NCI-H510A (cell line): ENCODE results near the gene UBE2I.
A peak's percentile ranks its signal among the peaks of the same experiment; 100 is the strongest.

Experiments
- DNase-seq: peaks from one replicate; lab custom pipeline; 2025; lab: John Stamatoyannopoulos, UW

UBE2I gene

DNA sequence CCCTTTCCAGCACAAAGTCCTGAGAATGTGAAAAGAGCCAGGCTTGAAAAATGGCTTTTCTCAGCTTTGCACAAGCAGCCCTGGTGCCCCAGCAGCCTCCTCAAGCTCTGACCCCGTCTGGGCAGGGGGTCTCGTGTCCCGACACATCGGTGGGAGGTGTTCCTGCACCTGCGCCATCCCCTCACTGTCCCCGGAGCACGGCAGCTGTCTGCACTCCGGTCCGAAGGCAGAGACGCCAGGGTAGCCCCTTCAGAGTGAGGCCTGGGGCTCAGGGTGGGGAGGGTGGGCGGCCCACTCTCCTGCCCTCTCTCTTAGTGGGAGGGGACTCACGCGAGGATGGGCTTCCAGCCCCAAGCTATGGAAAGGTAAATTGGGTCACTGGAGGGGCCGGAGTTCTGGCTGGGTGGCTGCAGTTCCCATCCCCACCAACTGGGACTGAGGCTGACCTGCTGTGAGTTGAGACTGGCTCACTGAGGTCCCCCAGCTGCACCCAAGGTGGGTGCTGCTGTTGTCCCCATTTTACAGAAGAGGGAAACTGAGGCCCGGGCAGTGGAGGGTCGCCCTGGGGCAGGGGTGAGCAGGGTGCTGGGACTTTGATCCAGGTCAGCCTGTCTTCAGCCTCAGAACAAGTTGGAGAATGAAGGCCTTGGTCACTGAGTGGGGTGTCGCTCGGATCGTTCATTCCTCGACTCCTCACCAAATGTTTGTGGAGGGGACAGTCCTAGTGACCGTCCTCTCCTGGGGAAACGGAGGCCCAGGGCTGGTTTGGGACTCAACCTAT is 21.7 kb downstream of the UBE2I start:
- DNase-seq = no peak

DNA sequence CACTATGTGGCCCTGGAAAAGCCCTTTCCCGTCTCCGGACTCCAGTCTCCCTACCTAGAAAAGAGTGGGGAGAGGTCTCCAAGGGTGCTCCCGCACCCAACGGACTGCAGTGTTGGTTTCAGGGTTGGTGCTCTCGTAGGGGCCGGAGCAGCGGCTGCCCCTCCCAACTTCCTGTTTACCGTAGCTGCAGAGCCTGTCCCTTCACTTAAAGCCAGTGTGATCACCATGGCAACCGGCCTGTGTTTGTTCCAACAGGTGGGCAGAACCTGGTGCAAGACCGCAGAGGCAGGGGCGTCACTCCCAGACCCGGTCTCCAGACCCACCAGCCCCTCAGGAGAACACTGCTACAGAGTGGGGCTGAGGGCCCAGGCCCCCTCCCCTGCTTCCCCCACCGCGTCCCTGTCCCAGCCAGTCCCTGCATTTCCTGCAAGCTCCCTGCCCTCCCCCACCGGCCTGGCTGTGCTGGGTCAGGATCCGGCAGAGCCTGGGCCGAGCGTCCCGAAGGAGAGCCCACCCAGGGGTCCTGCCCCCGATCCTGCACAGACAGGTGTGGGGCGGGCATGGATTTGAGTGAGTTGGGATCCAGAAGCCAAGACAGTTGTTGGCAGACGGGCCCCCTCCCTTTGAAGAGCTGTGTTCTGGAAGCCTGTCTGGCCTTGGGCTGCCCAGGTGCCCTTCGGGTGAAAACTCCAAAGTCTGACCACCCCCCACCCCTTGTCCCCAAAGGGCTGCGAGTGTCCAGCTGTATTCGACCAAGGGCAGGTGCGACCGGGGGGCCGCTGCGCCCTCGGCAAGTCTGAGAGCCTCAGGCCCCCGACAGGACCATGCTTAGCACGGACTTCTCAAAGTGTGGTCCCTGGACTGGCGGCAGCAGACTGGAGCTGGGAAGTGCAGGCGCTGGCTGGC is 22.5 kb downstream of the UBE2I start:
- peak; percentile 67 for DNase-seq

DNA sequence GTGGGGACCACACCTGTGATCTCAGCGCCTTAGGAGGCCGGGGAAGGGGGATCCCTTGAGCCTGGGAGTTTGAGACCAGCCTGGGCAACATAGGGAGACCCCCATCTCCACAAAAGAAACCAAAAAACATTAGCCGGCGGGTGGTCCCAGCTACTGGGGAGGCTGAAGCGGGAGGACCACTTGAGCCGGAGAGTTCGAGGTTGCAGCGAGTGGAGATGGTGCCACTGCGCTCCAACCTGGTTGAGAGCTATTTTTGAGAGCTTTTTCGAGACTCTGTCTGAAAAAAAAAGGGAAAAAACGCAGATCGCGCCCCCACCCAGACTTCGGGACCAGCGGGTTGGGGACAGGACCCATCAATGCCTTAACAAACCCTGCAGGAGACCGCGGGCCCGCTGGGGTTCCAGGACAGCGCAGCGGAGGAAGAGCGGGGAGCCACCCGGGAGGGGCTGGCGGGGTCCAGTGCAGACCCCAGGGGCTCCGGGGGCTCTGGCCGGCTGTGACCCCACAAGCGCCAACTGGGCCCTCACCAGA is 23.2 kb downstream of the UBE2I start:
- no peak for DNase-seq

DNA sequence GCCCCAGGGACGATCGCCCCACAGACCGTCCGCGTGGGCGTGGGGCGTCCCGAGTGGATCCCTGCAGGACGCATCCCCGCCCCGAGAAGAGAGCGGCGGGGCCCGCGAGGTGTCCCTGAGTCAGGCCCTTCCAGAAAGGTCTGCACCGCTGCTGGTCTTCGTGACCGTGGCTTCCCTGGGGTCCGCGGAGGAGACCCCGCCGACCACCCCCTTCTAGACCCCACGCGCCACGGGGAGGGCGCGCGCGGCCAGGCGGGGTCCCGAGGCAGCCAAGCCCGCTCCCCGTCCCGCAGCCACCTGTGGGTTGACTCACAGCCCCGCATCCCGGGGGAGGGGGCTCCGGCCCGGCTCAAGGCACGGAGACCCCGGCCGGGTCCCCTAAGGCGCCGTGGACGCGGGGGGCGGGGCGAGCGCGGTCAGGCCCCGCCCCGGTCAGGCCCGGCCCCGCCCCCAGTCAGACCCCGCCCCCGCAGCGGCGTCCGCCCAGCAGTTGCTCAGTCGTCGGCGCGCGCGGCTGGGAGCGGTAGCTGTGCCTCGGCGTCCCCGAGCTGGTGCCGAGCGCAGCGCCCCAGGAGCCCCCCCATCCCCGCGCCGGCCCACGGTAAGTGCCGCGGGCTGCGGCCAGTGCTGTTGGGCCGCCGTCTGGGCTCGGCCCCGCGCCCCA is 23.8 kb downstream of the UBE2I start, which contains the start of gene BAIAP3:
TSS of gene BAIAP3 (plus strand) at position 497 of the 664 bp plus-strand sequence. CDS start 4,905 bp downstream, outside the sequence.
- no peak for DNase-seq

DNA sequence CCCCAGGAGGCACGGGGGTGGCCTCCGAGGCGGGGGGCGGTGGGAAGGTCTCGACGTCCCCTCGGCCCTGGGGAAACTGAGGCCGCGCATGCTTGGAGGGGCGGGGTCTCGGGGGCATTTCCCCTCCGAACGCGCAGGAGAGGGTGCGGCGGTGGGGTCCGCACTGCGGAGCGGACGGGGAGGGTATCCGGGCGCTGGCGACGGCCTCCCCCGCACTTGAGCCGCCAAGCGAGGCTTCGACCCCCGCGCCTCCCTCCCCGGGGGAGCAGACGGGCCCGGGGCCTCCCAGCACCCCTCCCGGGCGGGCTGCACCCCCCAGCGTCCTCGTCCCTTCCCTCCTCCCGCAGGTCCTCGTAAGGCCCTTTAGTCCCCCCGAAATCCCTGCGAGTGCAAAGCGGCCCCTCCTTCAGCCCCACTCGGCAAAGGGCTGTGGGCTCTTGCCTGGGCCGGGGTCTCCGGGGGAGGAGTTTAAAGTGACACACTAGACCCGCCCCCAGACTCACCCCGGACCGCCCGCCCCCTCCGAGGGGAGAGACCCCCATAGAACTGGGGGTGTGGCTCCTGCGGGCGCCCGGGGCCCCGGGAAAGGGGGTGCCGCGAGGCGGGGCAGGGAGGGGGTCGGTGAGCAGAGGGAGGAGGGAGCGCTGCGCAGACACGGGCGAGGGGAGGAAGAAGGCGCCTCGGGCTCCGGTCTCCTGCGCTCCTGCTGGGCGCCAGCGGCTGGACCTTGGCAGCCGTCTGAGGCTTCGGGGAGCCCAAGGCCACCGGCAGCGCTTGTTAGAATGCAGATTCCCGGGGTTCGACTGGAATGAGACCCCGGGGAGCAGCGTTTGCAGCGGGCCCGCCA is 24.6 kb downstream of the UBE2I start:
- no peak for DNase-seq

DNA sequence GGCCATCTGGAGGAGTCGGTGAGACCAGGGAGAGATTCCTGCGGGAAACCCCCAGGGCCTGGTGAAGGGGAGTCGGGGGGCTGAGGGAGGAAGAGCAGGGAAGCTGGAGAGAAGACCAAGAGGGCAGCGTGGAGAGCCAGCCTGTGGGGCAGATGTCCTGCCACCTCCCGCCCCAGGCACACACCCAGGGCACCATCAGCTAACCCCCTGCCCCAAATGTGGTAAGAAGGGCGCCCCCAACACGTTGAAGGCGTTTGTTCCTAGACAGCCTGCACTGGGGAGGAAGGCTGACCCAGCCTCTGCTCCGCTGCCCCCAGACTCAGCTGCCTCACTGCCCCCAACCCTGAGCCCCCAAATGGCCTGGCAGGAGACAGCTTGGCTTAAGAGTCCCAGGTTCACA is 25.3 kb downstream of the UBE2I start:
- DNase-seq = no peak

DNA sequence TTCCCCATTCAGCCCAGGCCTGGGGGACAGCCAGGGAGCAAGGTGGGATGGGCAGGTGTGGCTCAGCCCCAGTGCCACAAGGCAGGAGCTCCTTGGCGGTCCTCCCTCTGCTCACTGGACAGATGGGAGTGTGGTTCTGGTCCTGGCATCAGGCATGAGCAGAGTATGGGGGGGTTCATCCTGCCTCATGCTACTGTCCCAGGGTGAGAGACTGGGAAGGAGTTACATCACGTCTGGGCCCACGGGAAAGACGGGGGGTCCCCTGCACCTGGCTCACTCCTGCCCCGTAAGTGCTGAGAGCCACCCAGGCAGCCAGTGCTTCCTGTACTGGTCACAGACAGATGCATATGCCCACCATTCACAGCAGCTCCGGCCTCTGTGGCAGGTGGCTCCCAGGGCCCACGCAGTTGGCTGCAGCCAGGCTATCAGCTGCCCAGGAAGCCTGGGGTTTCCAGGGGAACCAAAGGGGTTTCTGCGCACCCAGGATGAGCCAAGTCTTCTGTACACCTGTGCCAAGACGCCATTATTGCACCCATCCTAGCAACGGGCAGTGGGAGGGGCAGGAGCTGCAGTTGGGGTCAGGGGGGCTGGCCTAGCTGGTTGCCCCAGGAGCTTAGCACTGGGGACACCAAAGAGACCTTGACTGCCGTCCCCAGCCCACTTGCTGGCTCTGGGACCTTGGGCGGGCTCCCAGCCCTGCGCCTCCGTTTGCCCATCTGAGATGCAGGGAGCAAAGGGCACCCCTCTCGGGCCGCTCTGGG is 26.0 kb downstream of the UBE2I start:
- DNase-seq = no peak

DNA sequence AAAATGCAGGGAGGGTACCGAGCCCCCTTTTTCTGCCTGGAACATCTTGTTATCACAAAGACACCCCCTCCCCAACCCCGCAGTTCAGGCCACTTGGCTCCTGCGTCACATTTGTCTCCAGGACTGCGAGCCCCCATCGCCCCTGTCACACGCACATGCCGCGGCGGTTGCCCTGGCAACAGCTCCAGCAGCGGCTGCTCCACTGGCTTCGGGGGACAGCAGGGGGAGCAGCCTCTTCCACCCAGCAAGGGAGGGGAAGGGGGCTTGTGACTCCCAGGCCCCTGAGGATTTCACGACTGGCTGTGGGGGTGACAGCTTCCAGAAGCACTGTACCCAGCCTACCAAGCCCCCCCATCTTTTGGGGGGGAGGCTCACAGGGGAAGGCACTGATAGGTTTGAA is 26.6 kb downstream of the UBE2I start:
- no peak for DNase-seq

DNA sequence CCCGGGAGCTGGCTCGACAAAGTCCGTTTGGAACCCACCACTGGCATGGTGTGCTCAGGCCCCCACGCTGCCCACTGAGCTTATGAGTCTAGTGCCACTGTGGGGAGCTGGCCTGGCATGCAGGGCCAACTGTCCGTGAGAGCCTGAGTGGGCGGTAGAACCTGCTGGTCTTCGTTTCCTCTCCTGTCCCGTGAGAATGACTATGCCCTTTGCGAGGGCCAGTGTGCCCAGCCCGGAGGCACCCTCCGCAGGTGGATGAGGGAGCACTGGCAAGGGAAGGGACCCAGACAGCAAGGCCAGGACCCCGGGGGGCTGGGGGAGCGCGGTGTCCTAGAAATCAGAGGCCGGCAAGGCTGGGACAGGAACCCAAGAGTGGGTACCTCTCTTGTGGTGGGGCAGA is 27.2 kb downstream of the UBE2I start:
- DNase-seq = no peak

DNA sequence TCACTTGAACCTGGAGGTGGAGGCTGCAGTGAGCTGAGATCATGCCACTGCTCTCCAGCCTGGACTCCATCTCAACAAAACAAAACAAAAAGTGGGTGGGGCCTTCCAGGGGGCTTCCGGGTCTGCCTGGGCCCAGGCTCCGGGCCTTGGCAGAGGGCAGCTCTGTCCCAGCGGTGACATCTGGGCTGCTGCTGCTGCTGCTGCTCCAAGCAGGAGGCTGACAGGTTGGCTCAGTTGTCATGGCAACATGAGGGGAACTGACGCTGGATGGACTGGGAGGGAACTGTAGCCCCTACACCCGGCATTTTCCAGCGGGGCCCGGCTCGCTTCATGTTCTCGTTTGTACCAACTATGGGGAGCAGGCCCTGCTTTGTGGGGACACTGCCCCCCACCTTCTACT is 28.1 kb downstream of the UBE2I start:
- DNase-seq = no peak

DNA sequence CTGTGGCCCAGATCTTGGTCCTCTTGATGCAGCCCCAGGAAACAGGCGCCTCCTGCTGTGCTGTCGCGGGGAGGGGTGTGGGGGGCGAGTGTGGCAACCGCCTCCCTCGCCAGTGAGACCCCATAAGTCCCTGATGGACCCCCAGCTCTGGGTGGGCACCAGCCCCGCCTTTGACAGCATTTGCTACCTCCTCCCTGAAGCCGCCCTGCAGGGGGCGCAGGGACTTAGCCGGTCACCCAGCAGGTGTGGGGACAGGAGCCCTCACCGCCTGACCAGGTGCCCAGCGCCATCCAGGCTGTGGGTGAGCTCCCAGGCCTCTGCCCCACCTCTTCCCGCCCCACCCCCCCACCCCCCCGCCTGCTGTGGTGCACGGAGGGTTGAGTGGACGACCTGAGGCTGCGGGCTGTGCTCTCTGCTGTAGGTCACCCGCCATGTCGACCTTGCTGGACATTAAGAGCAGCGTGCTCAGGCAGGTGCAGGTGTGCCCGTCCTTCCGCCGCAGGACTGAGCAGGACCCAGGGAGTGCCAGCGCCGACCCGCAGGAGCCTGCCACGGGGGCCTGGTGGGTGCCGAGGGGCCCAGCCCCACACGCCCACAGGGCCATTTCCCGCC is 28.8 kb downstream of the UBE2I start:
- no peak for DNase-seq

DNA sequence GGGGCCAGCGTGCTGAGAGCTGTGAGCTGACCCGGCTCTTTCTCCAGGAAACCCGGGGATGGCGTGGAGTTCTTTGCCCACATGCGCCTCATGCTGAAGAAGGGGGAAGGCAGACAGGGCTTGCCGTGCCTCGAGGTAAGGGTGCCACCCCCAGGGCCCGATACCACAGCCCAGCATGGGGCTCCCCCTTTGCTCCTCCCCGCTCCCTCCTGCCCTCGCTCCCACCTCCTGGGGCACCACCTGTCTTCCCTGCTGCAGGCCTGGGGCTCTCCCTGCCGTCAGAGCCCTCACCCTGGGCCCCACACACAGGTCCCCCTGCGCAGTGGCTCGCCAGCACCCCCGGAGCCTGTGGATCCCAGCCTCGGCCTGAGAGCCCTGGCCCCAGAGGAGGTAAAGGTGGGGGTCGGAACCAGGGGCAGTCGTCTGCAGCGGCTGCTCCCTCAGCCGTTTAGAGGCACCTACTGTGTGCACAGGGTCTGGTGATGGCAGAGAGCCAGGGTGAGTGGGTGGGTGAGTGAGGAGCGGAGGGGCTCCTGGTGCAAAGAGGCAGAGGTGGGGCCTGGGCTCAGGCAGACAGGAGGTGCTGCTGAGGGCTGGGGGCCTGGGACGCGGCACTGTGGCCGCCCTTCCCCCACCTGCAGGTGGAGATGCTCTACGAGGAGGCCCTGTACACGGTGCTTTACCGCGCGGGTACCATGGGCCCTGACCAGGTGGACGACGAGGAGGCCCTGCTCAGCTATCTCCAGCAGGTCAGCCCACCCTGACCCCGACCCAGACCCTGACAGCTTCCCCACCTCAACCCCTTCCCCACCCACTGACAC is 29.6 kb downstream of the UBE2I start:
- DNase-seq = no peak

DNA sequence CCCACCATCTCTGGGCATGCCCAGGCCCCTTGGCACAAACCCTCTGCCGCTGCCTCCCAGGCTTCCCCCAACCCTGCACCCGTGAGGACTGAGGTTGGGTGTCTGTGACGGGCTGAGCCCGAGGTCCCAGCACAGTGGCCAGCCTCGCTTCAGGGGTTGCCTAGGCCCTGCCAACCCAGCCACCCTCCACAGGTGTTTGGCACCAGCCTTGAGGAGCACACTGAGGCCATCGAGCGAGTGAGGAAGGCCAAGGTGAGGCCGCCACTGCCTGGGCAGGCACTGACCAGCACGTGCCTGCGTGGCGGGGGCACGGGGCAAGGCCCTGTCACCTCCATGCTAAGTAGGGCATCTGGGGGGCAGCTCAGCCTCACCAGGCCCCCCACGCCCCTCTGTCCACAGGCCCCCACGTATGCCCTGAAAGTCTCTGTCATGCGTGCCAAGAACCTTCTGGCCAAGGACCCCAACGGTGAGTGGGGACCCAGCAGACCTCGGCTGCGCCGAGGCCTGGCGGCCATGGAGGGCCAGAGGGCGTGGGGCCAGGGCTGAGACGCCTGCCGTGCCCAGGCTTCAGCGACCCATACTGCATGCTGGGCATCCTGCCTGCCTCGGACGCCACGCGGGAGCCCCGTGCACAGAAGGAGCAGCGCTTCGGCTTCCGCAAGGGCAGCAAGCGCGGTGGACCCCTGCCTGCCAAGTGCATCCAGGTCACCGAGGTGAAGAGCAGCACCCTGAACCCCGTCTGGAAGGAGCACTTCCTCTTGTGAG is 31.5 kb downstream of the UBE2I start:
- no peak for DNase-seq

DNA sequence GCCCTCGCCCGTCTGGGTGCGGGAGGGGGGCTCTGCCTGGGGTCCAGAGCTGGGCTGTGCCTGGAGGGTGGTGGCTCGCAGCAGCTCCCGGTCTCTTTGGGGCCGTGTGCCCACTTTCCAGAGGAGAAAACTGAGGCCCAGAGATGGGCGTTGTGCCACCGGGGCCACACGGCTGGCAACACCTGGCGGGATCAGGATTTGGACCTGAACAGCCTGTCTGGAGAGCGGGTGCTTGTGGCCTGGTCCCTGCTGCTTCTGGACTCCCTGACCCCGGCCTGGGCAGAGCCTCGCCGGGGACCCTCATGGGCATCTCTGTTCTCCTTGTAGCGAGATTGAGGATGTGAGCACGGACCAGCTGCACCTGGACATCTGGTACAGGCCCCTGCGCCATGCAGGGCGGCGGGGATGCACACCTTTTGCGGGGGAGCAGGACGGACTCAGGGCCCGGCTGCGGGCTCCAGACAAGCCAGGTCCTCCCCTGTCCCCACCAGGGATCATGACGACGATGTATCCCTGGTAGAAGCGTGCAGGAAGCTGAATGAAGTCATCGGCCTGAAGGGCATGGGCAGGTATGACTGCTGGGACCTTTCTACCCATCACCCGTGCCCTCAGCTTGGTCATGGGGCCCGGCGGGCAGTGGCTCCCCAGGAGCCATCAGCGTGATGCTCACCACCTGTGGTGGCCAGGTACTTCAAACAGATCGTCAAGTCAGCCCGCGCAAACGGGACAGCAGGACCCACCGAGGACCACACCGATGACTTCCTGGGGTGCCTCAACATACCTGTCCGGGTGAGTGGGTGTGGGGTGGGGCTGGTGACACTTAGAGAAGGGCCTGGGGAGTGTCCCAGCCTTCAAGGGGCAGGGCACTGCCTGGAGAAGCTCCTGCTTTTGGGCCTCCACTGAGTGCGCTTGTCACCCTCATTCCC is 32.3 kb downstream of the UBE2I start:
- no peak for DNase-seq

DNA sequence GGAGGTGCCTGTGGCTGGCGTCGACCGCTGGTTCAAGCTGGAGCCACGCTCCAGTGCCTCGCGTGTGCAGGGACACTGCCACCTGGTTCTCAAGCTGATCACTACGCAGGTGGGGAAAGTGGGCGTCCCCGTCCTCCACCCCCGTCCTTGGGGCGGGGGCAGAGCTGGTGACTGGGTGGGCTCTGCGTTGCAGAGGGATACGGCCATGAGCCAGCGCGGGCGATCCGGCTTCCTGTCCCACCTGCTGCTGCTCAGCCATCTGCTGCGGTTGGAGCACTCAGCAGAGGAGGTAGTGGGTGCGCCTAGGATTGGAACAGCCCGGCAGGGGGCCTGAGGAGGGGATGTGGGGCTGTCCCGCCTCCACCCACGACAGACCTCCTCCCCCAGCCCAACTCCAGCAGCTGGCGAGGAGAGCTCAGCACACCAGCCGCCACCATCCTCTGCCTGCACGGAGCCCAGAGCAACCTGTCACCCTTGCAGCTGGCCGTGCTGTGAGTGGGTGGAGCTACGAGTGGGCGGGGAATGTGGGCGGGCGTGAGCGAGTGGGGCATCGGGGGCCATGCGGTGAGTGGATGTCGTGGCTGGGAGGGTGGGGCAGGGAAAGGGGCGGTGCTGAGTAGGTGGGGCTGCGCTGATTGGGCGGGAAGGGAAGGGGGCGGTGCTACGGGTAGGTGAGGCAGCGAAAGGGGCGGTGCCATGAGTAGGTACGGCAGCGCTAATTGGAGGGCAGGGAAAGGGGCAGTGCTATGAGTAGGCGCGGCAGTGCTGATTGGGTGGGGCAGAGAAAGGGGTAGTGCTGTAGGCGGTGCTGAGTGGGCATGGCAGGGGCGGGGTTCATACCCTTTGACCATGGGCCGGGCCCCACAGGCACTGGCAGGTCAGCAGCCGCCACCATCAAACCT is 33.3 kb downstream of the UBE2I start:
- DNase-seq = peak; percentile 89
